HG03196 (cell line): ENCODE data around the gene CACNA1B.
"Not testable (repeated sequence)": the region's sequence is repeated elsewhere in the genome, so short reads cannot be mapped to it uniquely, and the experiment has no call there.

Experiments used
- ATAC-seq: cut with Tn5 transposase; IDR thresholded peaks from one replicate; pipeline ENCODE4 v1.9.1; 2021; ENCODE audit not compliant: unreplicated experiment

Gene CACNA1B

GRCh38 chr9:138010861-138011260, 133.3 kb downstream of the CACNA1B start:
- no peak for ATAC-seq

DNA sequence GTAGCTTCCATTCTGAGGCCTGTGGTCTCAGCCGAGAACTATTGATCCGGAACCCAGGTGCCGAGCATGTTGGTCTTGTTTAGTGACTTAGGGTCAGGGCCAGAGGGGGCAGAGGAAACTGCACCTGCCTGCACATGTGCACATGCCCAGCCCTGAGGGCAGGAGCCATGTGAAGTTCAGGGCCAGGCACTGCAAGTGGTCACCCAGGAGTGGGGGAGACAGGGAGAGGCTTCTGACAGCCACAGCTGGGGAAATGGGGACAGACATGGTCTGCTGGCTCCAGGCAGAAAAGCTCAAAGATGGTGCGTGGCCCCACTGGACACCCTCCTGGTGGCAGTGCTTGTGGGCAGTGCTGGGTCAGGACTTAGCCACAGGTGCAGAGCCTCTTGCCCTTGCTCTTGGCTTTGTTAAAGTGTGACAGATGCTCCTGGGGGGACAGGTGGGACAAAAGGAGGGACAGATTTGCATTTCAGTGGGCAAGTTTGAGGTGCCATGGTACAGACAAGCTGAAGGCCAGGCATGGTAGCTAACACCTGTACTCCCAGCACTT, 134.4 kb downstream of the CACNA1B start:
- no peak for ATAC-seq

DNA sequence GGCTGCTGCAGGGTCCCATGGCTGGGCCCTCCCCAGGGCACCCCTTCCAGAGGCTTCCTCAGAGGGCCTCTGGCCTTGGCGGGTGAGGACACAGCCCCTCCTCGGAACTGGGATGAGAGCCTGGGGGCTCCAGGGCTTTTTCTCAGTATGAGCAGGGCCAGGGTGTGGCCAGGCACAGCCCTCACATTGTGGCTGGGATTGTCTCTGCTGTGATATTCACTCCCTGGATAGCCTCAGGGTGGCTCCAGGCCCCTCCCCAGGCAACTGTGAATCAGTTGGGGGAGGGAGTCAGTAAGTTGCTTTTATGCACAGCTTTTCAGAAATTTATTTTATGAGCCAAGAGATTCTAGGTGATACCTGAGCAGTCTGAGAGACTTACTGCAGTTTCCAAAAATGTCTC, 135.7 kb downstream of the CACNA1B start:
- ATAC-seq = no peak

- no peak for ATAC-seq
These were observed 136.4 kb downstream of the CACNA1B start for GRCh38 chr9:138013836-138014562.

- no peak for ATAC-seq
These were observed 137.0 kb downstream of the CACNA1B start for GRCh38 chr9:138014563-138014945.

DNA sequence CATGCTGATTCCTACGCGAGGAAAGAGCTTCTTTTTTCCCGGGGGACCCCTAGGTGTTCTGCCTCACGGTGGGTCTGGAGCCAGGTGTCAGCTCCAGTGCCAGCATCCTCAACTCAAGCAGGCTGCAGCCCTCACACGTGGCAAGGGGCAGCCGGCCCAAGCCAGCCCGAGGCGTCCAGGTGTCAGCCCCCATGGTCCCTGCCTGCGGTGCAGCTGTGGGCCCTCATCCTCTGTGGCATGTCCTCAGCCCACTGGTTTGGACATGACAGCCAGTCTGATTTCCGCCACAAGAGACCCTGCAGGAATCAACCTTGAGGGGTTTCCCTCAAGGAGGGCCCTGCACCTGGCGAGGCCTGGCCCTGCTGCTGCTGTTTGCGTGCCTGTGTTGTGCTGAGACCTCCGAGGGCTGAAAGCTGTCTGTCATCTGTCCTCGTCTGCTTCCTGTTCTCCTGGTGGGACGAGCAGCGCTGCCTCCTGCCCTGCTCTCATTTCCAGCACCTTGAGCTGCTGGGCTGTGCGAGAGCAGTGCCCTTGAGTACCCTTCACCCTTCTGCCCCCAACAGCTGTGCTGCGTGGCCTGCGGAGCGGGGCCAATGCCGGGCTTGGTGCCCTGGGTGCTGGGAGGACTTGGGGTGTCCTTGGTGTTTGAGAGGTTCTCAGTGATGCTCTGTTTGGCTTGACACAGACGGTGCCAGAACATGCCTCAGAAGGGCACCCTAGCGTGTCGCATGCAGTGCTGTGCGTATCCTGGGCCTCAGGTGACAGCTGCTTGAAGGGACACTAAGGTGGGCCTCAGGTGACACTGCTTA, 137.6 kb downstream of the CACNA1B start:
- ATAC-seq = no peak

- ATAC-seq = no peak
These were observed 139.0 kb downstream of the CACNA1B start for GRCh38 chr9:138016406-138017187.

DNA sequence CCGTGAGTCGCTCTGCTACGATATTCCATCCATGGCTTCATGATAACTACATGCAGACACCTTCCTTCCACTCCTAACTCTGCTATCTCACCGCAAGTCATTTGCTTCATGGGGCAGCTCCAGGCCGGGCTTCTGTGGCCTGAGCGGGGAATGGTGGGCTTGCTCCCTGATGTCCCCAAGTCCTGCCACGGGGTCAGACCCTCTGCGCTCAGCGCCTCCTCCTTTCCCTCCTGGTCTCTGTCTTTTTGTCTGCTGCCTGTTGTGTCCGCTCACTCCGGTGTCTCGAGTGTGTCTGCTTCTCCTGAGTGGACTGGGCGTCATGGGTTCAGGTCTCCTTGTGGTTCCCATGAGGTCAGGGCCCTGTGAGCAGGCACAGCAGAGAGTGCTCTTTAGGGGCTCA, 139.6 kb downstream of the CACNA1B start:
- ATAC-seq = no peak

DNA sequence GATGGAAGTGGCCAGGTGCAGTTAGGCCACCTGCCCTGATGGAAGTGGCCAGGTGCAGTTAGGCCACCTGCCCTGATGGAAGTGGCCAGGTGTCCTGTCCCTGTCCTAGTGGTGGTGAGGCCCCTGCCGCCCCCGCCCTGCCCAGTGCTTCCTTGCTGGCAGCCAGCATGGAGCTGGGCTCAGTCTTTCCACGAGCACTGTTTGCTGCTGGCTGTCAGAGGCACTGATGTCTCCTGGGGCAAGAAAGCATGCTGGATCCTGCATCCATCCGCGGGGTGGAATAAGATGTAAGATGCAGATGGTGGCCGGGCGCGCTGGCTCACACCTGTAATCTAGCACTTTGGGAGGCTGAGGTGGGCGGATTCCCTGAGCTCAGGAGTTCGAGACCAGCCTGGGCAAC, 141.9 kb downstream of the CACNA1B start:
- not testable (repeated sequence) for ATAC-seq

DNA sequence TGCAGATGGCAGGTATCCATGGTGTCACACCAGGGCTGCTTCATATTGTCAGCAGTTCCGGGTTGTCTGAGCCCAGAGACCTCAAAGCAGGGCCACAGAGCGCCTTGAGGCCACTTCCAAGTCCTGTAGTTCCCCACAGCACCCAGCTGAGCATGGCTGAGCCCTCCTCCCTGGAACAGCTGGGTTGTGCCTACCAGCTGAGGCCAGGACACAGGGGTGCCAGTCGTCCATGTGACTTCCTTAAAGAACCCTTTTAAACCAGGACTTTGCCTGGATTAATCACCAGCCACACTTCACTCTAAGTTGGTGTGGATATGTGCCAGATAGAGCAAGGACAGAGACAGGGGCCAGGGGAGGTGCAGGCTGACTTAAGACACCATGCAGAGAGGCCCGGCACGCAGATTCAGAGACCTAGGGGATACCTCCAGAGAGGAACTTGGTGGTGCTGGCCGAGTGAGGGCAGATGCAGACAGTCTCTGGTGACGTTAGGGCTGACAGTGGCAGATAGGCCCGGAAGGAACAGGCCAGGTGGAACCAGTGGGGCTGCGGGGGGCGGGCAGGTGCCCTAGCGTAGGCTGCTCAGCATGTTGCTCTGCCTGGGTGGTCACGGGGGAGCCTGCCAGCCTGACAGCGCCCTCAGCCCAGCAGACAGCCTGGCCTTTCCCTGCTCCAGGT, 142.7 kb downstream of the CACNA1B start:
- ATAC-seq = no peak

DNA sequence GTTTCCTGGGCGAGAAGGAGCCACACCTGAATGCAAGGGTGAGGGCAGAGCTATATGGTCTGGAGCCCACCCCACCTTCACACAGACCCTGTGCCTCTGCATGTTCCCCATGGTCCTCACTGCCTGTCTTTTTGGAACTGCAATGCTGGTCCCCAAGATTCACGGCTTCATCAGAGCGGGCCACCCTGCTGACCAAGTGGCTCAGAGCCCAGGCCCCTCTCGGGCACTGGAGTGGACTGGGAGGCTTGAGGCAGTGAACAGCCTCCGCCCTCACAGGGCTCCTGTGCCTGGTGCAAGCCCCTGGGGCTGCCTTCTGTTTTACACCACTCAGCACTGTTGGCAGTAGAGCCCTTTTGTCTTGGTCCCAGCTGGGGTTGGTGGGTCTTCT, 143.2 kb downstream of the CACNA1B start:
- no peak for ATAC-seq

GRCh38 chr9:138021251-138022056, 143.9 kb downstream of the CACNA1B start:
- ATAC-seq = no peak

- ATAC-seq = no peak
These were observed 144.6 kb downstream of the CACNA1B start for GRCh38 chr9:138022121-138022741.

GRCh38 chr9:138022756-138023393, 145.3 kb downstream of the CACNA1B start:
- no peak for ATAC-seq

DNA sequence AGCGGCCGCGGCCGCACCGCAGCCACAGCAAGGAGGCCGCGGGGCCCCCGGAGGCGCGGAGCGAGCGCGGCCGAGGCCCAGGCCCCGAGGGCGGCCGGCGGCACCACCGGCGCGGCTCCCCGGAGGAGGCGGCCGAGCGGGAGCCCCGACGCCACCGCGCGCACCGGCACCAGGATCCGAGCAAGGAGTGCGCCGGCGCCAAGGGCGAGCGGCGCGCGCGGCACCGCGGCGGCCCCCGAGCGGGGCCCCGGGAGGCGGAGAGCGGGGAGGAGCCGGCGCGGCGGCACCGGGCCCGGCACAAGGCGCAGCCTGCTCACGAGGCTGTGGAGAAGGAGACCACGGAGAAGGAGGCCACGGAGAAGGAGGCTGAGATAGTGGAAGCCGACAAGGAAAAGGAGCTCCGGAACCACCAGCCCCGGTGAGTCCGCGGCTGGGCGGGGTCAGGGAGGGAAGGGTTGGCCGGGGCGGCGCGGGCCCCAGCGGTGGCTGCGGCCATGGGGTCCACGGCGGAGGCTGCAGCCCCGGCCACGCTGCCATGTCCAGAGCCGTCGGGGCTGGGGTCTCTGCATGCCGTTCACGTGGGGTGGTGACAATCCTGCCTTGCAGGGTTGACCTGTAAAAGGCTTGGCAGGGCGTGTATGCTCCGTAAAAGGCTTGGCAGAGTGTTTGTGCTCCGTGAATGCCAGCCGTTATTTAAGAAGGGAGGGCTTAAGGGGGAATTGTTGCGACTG, 146.0 kb downstream of the CACNA1B start:
- ATAC-seq = no peak

DNA sequence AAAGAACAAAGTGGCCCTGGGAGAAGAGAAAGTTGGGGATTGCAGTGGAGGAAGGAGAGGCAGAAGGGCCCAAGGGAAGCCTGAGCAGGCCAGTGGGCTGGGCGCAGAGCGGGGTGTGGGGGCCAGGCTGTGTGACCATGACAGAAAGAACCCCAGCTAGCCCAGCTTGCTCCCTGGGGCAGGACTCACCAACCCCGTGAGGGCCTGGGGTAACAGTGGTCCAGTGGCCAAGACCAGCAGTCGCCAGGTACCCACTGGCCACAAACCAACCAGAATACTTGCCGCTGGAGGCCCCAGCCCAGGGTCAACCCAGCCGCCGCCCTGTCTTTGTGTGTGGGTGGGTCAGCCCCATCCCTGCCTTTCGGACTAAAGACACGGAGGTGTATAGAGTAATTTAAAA, 146.5 kb downstream of the CACNA1B start:
- no peak for ATAC-seq

GRCh38 chr9:138024831-138025291, 147.3 kb downstream of the CACNA1B start:
- ATAC-seq = no peak

DNA sequence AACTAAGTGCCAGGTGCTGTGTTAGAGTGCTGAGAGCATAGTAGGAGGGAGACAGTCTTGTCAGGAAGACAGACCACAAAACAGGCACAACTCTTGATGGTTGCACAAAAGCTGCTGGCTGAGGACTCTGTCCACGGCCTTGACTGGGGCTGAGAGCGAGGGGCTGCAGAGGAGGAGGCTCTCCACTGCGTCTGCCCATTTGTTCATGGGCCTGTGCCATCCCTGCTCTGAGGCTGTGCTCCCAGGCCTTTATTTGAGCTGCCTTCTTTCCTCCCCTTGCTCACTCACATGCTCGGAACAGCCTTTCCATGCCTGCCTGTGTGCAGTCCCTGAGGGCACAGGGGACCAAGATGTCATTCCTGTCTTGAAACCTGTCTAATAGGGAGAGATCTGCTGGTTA, 147.8 kb downstream of the CACNA1B start:
- ATAC-seq = no peak
